Activated CD4-positive, alpha-beta T cell treated with anti-CD3 and anti-CD28 coated beads for 24 hours (primary cell): ENCODE data around the gene MYH14.
A peak's percentile ranks its signal among the peaks of the same experiment; 100 is the strongest.
"Not testable (repeated sequence)": the region's sequence is repeated elsewhere in the genome, so short reads cannot be mapped to it uniquely, and the experiment has no call there.

Experiments
- DNase-seq, 2 donors: peaks; one replicate each; pipeline ENCODE4 v3.0.0-alpha.2; 2020; ENCODE audit warnings: low read depth in 2 of 2

Gene MYH14

GRCh38 chr19:50226536-50226935 lies 23.1 kb downstream of the MYH14 start:
- DNase-seq: no peak

GRCh38 chr19:50228153-50228552 lies 24.7 kb downstream of the MYH14 start:
- DNase-seq: not testable (repeated sequence)

GRCh38 chr19:50230379-50231351 lies 27.2 kb downstream of the MYH14 start:
- DNase-seq: no peak

- not testable (repeated sequence) for DNase-seq
Measured at GRCh38 chr19:50231417-50231816, 28.0 kb downstream of the MYH14 start.

GRCh38 chr19:50231821-50232220 lies 28.4 kb downstream of the MYH14 start:
- DNase-seq: no peak

- DNase-seq: no peak
Measured at GRCh38 chr19:50232600-50232999, 29.2 kb downstream of the MYH14 start.

- no peak for DNase-seq
Measured at GRCh38 chr19:50233308-50233910, 30.0 kb downstream of the MYH14 start.

- DNase-seq: peak in 1 of 2 donors; percentile 11
Measured at GRCh38 chr19:50237493-50237892, 34.1 kb downstream of the MYH14 start.

- DNase-seq: no peak
Measured at GRCh38 chr19:50238043-50238442, 34.6 kb downstream of the MYH14 start.

GRCh38 chr19:50239921-50240590 lies 36.6 kb downstream of the MYH14 start:
- DNase-seq: no peak

- DNase-seq: no peak
Measured at GRCh38 chr19:50242581-50242980, 39.2 kb downstream of the MYH14 start.

GRCh38 chr19:50244695-50245094 lies 41.3 kb downstream of the MYH14 start:
- DNase-seq: no peak

GRCh38 chr19:50248413-50248812 lies 45.0 kb downstream of the MYH14 start:
- no peak for DNase-seq

- no peak for DNase-seq
Measured at GRCh38 chr19:50248826-50249225, 45.4 kb downstream of the MYH14 start.

- DNase-seq: no peak
Measured at GRCh38 chr19:50249636-50250035, 46.2 kb downstream of the MYH14 start.

GRCh38 chr19:50250450-50251136 lies 47.2 kb downstream of the MYH14 start:
- no peak for DNase-seq

GRCh38 chr19:50252111-50252886 lies 48.9 kb downstream of the MYH14 start:
- peak; percentile 7 to 38 for DNase-seq

- DNase-seq: no peak
Measured at GRCh38 chr19:50252887-50253268, 49.5 kb downstream of the MYH14 start.

- DNase-seq: no peak
Measured at GRCh38 chr19:50255115-50255514, 51.7 kb downstream of the MYH14 start.

- no peak for DNase-seq
Measured at GRCh38 chr19:50257141-50257540, 53.7 kb downstream of the MYH14 start.

GRCh38 chr19:50258918-50259372 lies 55.5 kb downstream of the MYH14 start:
- DNase-seq: peak in 1 of 2 donors; percentile 21
